ENCODE measurements around the gene SLC12A3.
"Not testable (repeated sequence)": the region's sequence is repeated elsewhere in the genome, so short reads cannot be mapped to it uniquely, and the experiment has no call there.

Gene SLC12A3

DNA sequence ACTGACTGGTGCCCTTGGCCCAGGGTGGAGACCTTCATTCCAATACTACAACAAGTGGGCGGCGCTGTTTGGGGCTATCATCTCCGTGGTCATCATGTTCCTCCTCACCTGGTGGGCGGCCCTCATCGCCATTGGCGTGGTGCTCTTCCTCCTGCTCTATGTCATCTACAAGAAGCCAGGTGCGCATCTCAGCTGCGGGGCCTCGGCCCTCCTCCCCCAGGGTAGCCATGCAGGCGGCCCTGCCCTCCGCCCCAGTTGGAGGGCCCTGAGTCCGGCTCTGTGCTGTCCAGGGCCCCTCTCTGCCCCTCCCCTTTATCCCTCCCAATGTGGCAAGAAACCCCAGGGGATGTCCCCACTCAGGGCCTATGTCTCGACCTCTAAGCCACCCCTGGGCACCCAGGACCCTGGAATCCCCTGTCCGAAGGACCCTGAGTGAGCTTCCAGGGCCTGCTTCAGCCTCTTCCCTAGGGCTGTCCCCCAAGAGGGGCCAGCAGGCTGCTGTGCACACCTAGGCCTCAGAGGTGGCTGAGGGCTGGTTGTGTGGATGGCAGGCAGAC, 19.1 kb downstream of the SLC12A3 start:
- FAIRE-seq (no peak), DNase-seq (ENCODE audit: insufficient read length, low spot score) (no peak)

DNA sequence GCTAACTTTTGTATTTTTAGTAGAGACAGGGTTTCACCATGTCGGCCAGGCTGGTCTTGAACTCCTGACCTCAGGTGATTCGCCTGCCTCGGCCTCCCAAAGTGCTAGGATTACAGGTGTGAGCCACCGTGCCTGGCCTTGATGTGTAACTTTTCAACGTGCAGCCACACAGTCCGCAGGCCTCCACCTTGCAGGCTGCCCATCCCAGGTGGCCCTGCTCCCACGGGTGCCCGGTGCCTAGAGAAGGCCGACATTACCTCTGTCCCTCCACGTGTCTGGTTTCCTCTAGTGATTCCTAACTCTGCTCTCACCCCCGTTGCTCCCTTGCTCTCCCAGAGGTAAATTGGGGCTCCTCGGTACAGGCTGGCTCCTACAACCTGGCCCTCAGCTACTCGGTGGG, 19.9 kb downstream of the SLC12A3 start:
- not testable (repeated sequence) for FAIRE-seq; DNase-seq (ENCODE audit: insufficient read length, low spot score)

More for the DNA sequence above, 19.1 kb downstream of the SLC12A3 start:
- TF ChIP-seq, protein P1, sequence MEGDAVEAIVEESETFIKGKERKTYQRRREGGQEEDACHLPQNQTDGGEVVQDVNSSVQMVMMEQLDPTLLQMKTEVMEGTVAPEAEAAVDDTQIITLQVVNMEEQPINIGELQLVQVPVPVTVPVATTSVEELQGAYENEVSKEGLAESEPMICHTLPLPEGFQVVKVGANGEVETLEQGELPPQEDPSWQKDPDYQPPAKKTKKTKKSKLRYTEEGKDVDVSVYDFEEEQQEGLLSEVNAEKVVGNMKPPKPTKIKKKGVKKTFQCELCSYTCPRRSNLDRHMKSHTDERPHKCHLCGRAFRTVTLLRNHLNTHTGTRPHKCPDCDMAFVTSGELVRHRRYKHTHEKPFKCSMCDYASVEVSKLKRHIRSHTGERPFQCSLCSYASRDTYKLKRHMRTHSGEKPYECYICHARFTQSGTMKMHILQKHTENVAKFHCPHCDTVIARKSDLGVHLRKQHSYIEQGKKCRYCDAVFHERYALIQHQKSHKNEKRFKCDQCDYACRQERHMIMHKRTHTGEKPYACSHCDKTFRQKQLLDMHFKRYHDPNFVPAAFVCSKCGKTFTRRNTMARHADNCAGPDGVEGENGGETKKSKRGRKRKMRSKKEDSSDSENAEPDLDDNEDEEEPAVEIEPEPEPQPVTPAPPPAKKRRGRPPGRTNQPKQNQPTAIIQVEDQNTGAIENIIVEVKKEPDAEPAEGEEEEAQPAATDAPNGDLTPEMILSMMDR (IDR thresholded peaks at IDR 0.05; ENCODE audit: insufficient read depth, missing control alignments) = no peak

DNA sequence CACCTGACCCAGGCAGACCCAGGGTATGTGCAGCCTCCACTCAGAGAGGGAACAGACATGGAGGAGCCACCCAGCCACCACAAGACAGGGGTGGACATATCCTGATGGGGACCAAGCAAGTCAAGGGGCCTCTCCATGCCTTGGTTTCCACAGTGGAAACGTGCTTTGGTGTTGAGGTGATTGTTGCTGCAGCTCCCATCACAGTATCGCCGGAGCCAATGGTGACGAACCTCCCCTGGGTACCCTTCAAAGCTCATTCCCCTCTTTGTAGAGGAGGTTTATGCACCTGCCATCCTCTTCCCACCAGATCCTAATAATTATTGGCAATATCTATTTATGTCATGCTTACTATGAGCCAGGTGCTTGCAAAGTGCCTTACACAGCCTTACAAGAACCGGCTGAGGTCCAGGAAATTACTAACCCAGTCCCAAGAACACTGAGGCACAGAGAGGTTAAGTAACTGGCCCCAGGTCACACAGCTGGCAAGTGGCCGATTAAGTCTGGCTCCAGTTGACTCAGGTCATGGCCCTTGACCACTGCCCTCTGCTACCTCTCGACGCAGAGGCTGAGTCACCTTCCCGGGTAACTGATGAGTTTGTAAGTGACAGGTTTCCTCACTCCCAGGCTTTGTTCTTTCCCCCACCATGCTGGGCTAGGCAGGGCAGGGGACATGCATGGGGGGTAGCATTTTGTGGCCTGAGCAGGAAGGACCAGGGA, 20.6 kb downstream of the SLC12A3 start:
- FAIRE-seq (no peak), DNase-seq (ENCODE audit: insufficient read length, low spot score) (no peak)
- TF ChIP-seq, protein P1 (IDR thresholded peaks at IDR 0.05; ENCODE audit: insufficient read depth, missing control alignments) = no peak

DNA sequence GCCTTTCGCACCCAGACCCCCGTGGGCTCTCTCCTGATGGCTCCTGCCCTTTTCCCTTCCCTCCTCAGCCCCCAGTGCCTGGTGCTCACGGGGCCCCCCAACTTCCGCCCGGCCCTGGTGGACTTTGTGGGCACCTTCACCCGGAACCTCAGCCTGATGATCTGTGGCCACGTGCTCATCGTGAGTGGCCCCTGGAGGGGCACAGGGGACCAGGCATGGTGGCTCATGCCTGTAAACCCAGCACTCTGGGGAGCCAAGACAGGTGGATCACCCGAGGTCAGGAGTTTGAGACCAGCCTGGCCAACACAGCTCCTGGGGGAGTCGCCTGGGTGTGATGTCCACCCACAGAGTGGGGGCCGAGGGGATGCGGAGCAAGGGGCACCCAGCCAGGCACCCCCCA, 21.3 kb downstream of the SLC12A3 start:
- TF ChIP-seq, protein P1 (IDR thresholded peaks at IDR 0.05; ENCODE audit: insufficient read depth, missing control alignments) = no peak
- no peak for FAIRE-seq

DNA sequence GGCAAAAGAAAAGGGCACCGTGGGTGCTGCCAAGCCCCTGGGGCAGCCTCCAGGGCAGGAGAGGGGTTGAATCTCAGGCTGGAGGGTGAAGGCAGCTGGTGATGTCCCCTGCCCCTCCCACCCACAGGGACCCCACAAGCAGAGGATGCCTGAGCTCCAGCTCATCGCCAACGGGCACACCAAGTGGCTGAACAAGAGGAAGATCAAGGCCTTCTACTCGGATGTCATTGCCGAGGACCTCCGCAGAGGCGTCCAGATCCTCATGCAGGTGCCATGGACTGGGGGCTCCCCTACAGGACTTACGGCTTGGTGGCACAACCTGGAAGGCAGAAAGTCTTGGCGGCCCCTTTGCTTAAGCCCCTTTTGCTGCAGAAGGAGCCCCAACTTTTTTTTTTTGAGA, 21.8 kb downstream of the SLC12A3 start:
- DNase-seq (ENCODE audit: insufficient read length, low spot score) (no peak), FAIRE-seq (no peak)
- TF ChIP-seq, protein P1 (IDR thresholded peaks at IDR 0.05; ENCODE audit: insufficient read depth, missing control alignments) = no peak

More for the DNA sequence above, 21.3 kb downstream of the SLC12A3 start:
- DNase-seq (ENCODE audit: insufficient read length, low spot score) = no peak

DNA sequence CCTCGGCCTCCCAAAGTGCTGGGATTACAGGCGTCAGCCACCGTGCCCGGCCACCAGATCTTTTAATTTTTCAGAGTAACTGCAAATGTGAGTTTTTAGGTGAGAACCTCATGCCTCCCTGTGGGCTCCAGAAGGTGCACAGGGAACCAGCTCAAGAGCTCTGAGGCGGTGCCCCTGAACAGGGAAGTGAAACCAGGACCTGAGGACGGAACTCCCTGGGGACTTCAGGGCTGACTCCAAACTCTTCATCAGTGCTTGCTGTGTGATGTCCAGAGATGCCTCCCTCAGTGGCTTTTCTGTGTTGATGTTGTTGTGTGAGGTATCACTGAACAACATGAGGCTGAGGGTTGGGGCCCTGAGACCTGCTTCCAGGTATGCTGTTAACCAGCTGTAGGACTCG, 23.8 kb downstream of the SLC12A3 start:
- DNase-seq (ENCODE audit: insufficient read length, low spot score) (no peak), FAIRE-seq (no peak)

DNA sequence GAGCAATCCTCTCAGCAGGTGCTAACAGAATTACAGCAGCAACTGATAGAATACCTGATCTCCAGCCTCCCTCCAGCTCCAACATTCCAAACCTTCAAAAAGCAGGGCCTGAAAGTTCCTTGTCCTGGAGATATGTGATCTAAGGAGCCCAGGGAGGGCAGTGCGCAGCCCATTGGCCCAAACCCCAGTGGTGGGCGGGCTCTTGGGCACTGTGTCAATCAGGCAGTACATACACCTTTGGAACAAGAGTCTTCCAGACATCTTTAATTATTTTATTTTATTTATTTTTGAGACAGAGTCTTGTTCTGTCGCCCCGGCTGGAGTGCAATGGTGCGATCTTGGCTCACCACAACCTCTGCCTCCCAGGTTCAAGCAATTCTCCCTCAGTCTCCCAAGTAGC, 24.2 kb downstream of the SLC12A3 start:
- DNase-seq (ENCODE audit: insufficient read length, low spot score) = no peak
- TF ChIP-seq, protein P1 (IDR thresholded peaks at IDR 0.05; ENCODE audit: insufficient read depth, missing control alignments) = no peak
- FAIRE-seq = no peak

More for the DNA sequence above, 23.8 kb downstream of the SLC12A3 start:
- TF ChIP-seq, protein P1 (IDR thresholded peaks at IDR 0.05; ENCODE audit: insufficient read depth, missing control alignments) = no peak

Data from D721Med (cell line).